CD4-positive, alpha-beta T cell (primary cell): ENCODE data around the gene METTL1. TPM values are rescaled to one million over a fixed set of nuclear protein-coding genes. Genes with fewer than 3 reads are reported as not detected.

Experiments
- ATAC-seq: fragments of 200-7000 bp; cut with Tn5 transposase; one replicate; pipeline ENCODE4 v1.10.0; 2022; ENCODE audit warnings: mild to moderate bottlenecking; ENCODE audit not compliant: poor library complexity
- CTCF ChIA-PET: fragments of 350-600 bp; sonication (Branson Sonifier 250); formaldehyde crosslinking; loops from one replicate; lab custom pipeline; 2021; ENCODE audit warnings: antibody characterized with exemption, inconsistent platforms; lab: Charles Lee
- POLR2A ChIA-PET: fragments of 350-600 bp; sonication (Branson Sonifier 250); formaldehyde crosslinking; loops from one replicate; lab custom pipeline; 2021; ENCODE audit warnings: antibody characterized with exemption, inconsistent platforms; lab: Charles Lee
- DNase-seq, 14 experiments: peaks; one replicate each; pipeline ENCODE4 v3.0.0-alpha.2; 2013 to 2020; ENCODE audit warnings: mixed read lengths in 2 of 14
- H3K27ac ChIP-seq, 2 donors: one replicate each; pipeline versions ENCODE4 v1.5.1 to v1.7.0; 2013; ENCODE audit warnings: low read length in 2 of 2, low read depth in 1 of 2, mild to moderate bottlenecking in 1 of 2
- H3K27me3 ChIP-seq, 2 experiments: 1 replicate in 1 of 2; 2 replicates in 1 of 2; pipeline versions ENCODE4 v1.6.1 to v1.7.0; 2013; ENCODE audit warnings: low read length in 2 of 2, control low read depth in 1 of 2, mild to moderate bottlenecking in 1 of 2, moderate library complexity in 1 of 2; ENCODE audit not compliant: insufficient read depth in 2 of 2, control insufficient read depth in 1 of 2
- H3K36me3 ChIP-seq: one replicate; pipeline ENCODE4 v1.6.1; 2013; ENCODE audit warnings: low read length, control low read depth; ENCODE audit not compliant: insufficient read depth
- H3K4me1 ChIP-seq: one replicate; pipeline ENCODE4 v1.6.1; 2013; ENCODE audit warnings: low read length, control low read depth; ENCODE audit not compliant: insufficient read depth
- H3K4me3 ChIP-seq: one replicate; pipeline ENCODE4 v1.5.1; 2013; ENCODE audit warnings: mild to moderate bottlenecking, low read length, moderate library complexity
- H3K9me3 ChIP-seq, 2 experiments: 1 replicate in 1 of 2; 2 replicates in 1 of 2; pipeline versions ENCODE4 v1.6.1 to v1.7.0; 2013; ENCODE audit warnings: low read length in 2 of 2, mild to moderate bottlenecking in 2 of 2, control low read depth in 1 of 2, moderate library complexity in 1 of 2; ENCODE audit not compliant: control insufficient read depth in 1 of 2, insufficient read depth in 1 of 2
- H3K27ac Mint-ChIP-seq: one replicate; pipeline ENCODE4 v1.8.0; 2020; ENCODE audit warnings: mixed read lengths
- H3K27me3 Mint-ChIP-seq: one replicate; pipeline ENCODE4 v1.8.0; 2021; ENCODE audit warnings: mixed read lengths
- H3K36me3 Mint-ChIP-seq: one replicate; pipeline ENCODE4 v1.8.0; 2021; ENCODE audit warnings: low read depth, mixed read lengths
- H3K4me1 Mint-ChIP-seq: one replicate; pipeline ENCODE4 v1.8.0; 2021; ENCODE audit warnings: low read depth, mixed read lengths
- H3K4me3 Mint-ChIP-seq: one replicate; pipeline ENCODE4 v1.8.0; 2020; ENCODE audit warnings: mild to moderate bottlenecking, mixed read lengths
- H3K9me3 Mint-ChIP-seq: one replicate; pipeline ENCODE4 v1.8.0; 2020; ENCODE audit warnings: mixed read lengths
- CTCF ChIP-seq: fragments of 200-600 bp; IDR thresholded peaks from one replicate; pipeline ENCODE4 v1.8.0; 2022; ENCODE audit warnings: antibody characterized with exemption, mild to moderate bottlenecking
- intact Hi-C, 2 experiments: fragments of 100-400 bp; cut with DNase I in 1 of 2; cut with micrococcal nuclease in 1 of 2; formaldehyde crosslinking; loops; one replicate each; pipeline versions ENCODE4 v1.15.1 to v1.9.0; 2023 to 2025; cut with DNase I, micrococcal nuclease
- total RNA-seq, 174 experiments: library from RNA in 2 of 174; stranded (reverse) in 2 of 174; gene quantifications; one replicate each; pipeline ENCODE4 v1.2.3 and lab custom pipeline; 2021 to 2026

The METTL1 gene
- total RNA-seq, 2 experiments from 2014 or later, result 9.3 to 12.0 TPM

GRCh38 chr12:57762463-57762862 is 9.4 kb downstream of the METTL1 start:
- Mint-ChIP-seq H3K27me3 (peaks cover 35% of the 10 kb centered on the region), H3K36me3 (peaks cover 21% of the 10 kb centered on the region), H3K4me1 (peaks cover 52% of the 10 kb centered on the region), H3K9me3 (no peaks in the 10 kb centered on the region), H3K4me3 (no peak overlapping the region), H3K27ac (no peak overlapping the region)
- peaks cover 0 to 10% of the 10 kb centered on the region in 2 experiments for H3K9me3 ChIP-seq
- ATAC-seq, result no peak
- ChIA-PET CTCF (no interaction called here), POLR2A (interaction anchor here (1.3 kb wide), 1 partner anchor 21 kb away, joined by 3 read pairs; the partner anchor contains the start of gene TSFM)
- H3K27ac ChIP-seq, result no peak overlapping the region
- intact Hi-C loops, result no loop called here
- peaks cover 36% of the 10 kb centered on the region for H3K4me1 ChIP-seq
- peaks cover 17% of the 10 kb centered on the region for H3K36me3 ChIP-seq
- no peak overlapping the region for H3K4me3 ChIP-seq
- peaks cover 27 to 28% of the 10 kb centered on the region in 2 experiments for H3K27me3 ChIP-seq
- DNase-seq, result no peak
- TF ChIP-seq CTCF, result no peak

- Histone ChIP-seq H3K27ac (no peak overlapping the region), H3K36me3 (peaks cover 17% of the 10 kb centered on the region), H3K4me3 (no peak overlapping the region), H3K9me3 (peaks cover 0 to 5% of the 10 kb centered on the region in 2 experiments), H3K27me3 (peaks cover 19 to 23% of the 10 kb centered on the region in 2 experiments), H3K4me1 (peaks cover 38% of the 10 kb centered on the region)
- ChIA-PET CTCF (no interaction called here), POLR2A (interaction anchor here (1.3 to 2.6 kb wide), 2 partner anchors 22 to 135 kb away, joined by 3 to 7 read pairs; partner anchors contain the start of gene TSFM)
- Mint-ChIP-seq H3K36me3 (peaks cover 27% of the 10 kb centered on the region), H3K27me3 (peaks cover 32% of the 10 kb centered on the region), H3K9me3 (no peaks in the 10 kb centered on the region), H3K27ac (no peak overlapping the region), H3K4me1 (peaks cover 53% of the 10 kb centered on the region), H3K4me3 (no peak overlapping the region)
- no peak for TF ChIP-seq CTCF
- DNase-seq, result no peak
- ATAC-seq, result no peak
- intact Hi-C loops, result no loop called here
Observed at GRCh38 chr12:57761391-57761998, 10.4 kb downstream of the METTL1 start.

- intact Hi-C loops, result no loop called here
- ChIA-PET POLR2A (interaction anchor here (0.7 to 2.6 kb wide), 4 partner anchors 12 to 136 kb away, joined by 3 to 7 read pairs (median 4); partner anchors contain the start of genes EEF1AKMT3, METTL1 and OS9), CTCF (no interaction called here)
- ATAC-seq (no peak), DNase-seq (no peak)
- Histone ChIP-seq H3K4me1 (peaks cover 35% of the 10 kb centered on the region), H3K27ac (no peak overlapping the region), H3K4me3 (no peak overlapping the region), H3K27me3 (peaks cover 8 to 13% of the 10 kb centered on the region in 2 experiments), H3K9me3 (no peaks in the 10 kb centered on the region), H3K36me3 (peaks cover 17% of the 10 kb centered on the region)
- Mint-ChIP-seq H3K4me1 (peaks cover 51% of the 10 kb centered on the region), H3K27me3 (peaks cover 24% of the 10 kb centered on the region), H3K9me3 (no peaks in the 10 kb centered on the region), H3K4me3 (no peak overlapping the region), H3K36me3 (peaks cover 33% of the 10 kb centered on the region), H3K27ac (no peak overlapping the region)
- TF ChIP-seq CTCF, result no peak
Observed at GRCh38 chr12:57760347-57760982, 11.4 kb downstream of the METTL1 start.
